SK-N-SH treated with all-trans-retinoic acid at 6 μM for 48 hours (cell line): ENCODE measurements around the gene HOXC5.

Experiments used
- ARNTL ChIP-seq: fragments of 450-650 bp; formaldehyde crosslinking; IDR thresholded peaks from 2 replicates; pipeline ENCODE4 v1.5.0; 2020; ENCODE audit warnings: low read depth, mild to moderate bottlenecking, moderate library complexity, borderline replicate concordance
- ISL1 ChIP-seq: fragments of 250-450 bp; sonication (Bioruptor Pico); IDR thresholded peaks from 2 replicates; pipeline ENCODE4 v2.1.2; 2022; ENCODE audit warnings: mild to moderate bottlenecking, moderate library complexity
- POU6F1 ChIP-seq: fragments of 250-450 bp; sonication (Bioruptor Pico); IDR thresholded peaks from 2 replicates; pipeline ENCODE4 v1.8.0; 2021; ENCODE audit warnings: low read depth, mild to moderate bottlenecking, moderate library complexity, borderline replicate concordance
- RARB ChIP-seq: fragments of 250-450 bp; sonication (Bioruptor Pico); IDR thresholded peaks from 2 replicates; pipeline ENCODE4 v1.8.0; 2021; ENCODE audit warnings: mild to moderate bottlenecking, moderate library complexity
- TCF4 ChIP-seq: fragments of 250-450 bp; sonication (Bioruptor Pico); IDR thresholded peaks from 2 replicates; pipeline ENCODE4 v1.8.0; 2021; ENCODE audit warnings: mild to moderate bottlenecking, moderate library complexity, borderline replicate concordance
- ZC3H10 ChIP-seq: fragments of 250-450 bp; sonication (Bioruptor Pico); IDR thresholded peaks from 2 replicates; pipeline ENCODE4 v1.5.1; 2021; ENCODE audit warnings: mild to moderate bottlenecking, moderate library complexity
- TF ChIP-seq, protein P1 (sequence below): fragments of 250-450 bp; sonication (Bioruptor Pico); IDR thresholded peaks from 2 replicates; pipeline ENCODE4 v1.8.0; 2020; ENCODE audit warnings: mild to moderate bottlenecking, moderate library complexity, borderline replicate concordance
- TF ChIP-seq, protein P2 (sequence below): fragments of 250-450 bp; sonication (Bioruptor Pico); IDR thresholded peaks from 2 replicates; pipeline ENCODE4 v1.5.1; 2021; ENCODE audit warnings: mild to moderate bottlenecking, moderate library complexity
- TF ChIP-seq, protein P3 (sequence below): fragments of 250-450 bp; sonication (Bioruptor Pico); IDR thresholded peaks from 2 replicates; pipeline ENCODE4 v1.5.0; 2020; ENCODE audit warnings: mild to moderate bottlenecking, moderate library complexity

- TF ChIP-seq TCF4: no peak
- TF ChIP-seq ISL1 (CRISPR knock-in tag): no peak
- TF ChIP-seq, protein P1, sequence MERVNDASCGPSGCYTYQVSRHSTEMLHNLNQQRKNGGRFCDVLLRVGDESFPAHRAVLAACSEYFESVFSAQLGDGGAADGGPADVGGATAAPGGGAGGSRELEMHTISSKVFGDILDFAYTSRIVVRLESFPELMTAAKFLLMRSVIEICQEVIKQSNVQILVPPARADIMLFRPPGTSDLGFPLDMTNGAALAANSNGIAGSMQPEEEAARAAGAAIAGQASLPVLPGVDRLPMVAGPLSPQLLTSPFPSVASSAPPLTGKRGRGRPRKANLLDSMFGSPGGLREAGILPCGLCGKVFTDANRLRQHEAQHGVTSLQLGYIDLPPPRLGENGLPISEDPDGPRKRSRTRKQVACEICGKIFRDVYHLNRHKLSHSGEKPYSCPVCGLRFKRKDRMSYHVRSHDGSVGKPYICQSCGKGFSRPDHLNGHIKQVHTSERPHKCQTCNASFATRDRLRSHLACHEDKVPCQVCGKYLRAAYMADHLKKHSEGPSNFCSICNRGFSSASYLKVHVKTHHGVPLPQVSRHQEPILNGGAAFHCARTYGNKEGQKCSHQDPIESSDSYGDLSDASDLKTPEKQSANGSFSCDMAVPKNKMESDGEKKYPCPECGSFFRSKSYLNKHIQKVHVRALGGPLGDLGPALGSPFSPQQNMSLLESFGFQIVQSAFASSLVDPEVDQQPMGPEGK (CRISPR knock-in tag): no peak
- no peak for TF ChIP-seq ZC3H10
- no peak for TF ChIP-seq ARNTL (CRISPR knock-in tag)
- TF ChIP-seq, protein P2, sequence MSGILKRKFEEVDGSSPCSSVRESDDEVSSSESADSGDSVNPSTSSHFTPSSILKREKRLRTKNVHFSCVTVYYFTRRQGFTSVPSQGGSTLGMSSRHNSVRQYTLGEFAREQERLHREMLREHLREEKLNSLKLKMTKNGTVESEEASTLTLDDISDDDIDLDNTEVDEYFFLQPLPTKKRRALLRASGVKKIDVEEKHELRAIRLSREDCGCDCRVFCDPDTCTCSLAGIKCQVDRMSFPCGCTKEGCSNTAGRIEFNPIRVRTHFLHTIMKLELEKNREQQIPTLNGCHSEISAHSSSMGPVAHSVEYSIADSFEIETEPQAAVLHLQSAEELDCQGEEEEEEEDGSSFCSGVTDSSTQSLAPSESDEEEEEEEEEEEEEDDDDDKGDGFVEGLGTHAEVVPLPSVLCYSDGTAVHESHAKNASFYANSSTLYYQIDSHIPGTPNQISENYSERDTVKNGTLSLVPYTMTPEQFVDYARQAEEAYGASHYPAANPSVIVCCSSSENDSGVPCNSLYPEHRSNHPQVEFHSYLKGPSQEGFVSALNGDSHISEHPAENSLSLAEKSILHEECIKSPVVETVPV (CRISPR knock-in tag): no peak
- TF ChIP-seq RARB (CRISPR knock-in tag): no peak
- TF ChIP-seq, protein P3, sequence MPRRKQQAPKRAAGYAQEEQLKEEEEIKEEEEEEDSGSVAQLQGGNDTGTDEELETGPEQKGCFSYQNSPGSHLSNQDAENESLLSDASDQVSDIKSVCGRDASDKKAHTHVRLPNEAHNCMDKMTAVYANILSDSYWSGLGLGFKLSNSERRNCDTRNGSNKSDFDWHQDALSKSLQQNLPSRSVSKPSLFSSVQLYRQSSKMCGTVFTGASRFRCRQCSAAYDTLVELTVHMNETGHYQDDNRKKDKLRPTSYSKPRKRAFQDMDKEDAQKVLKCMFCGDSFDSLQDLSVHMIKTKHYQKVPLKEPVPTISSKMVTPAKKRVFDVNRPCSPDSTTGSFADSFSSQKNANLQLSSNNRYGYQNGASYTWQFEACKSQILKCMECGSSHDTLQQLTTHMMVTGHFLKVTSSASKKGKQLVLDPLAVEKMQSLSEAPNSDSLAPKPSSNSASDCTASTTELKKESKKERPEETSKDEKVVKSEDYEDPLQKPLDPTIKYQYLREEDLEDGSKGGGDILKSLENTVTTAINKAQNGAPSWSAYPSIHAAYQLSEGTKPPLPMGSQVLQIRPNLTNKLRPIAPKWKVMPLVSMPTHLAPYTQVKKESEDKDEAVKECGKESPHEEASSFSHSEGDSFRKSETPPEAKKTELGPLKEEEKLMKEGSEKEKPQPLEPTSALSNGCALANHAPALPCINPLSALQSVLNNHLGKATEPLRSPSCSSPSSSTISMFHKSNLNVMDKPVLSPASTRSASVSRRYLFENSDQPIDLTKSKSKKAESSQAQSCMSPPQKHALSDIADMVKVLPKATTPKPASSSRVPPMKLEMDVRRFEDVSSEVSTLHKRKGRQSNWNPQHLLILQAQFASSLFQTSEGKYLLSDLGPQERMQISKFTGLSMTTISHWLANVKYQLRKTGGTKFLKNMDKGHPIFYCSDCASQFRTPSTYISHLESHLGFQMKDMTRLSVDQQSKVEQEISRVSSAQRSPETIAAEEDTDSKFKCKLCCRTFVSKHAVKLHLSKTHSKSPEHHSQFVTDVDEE (CRISPR knock-in tag): no peak
- TF ChIP-seq POU6F1: no peak
Observed at GRCh38 chr12:54082397-54082892, 49.6 kb downstream of the HOXC5 start.
